Measurements from ENCODE around the gene EYA2. TPM values are rescaled to one million over a fixed set of nuclear protein-coding genes. Genes with fewer than 3 reads are reported as not detected.

EYA2 gene
- total RNA-seq, 4 donors from 2014 or later: 0.60 to 4.0 (median 0.99) TPM

GRCh38 chr20:47122560-47122959, 227.9 kb downstream of the EYA2 start:
- in situ Hi-C loops (cut with MboI; ENCODE audit: low sequenced_read_pairs in 4 of 4): no loop called here
- H3K4me1 ChIP-seq: peaks cover 4 to 16% of the 10 kb centered on the region in 2 donors

GRCh38 chr20:47124181-47124717, 229.6 kb downstream of the EYA2 start:
- intact Hi-C loops (cut with DNase I; ENCODE audit: low total_unique reads) (no loop called here), in situ Hi-C loops (cut with MboI; ENCODE audit: low sequenced_read_pairs in 4 of 4) (no loop called here)
- ATAC-seq: no peak
- peaks cover 5 to 18% of the 10 kb centered on the region in 2 donors for H3K4me1 ChIP-seq
- H3K36me3 ChIP-seq: no peaks in the 10 kb centered on the region
- peak in 1 of 2 donors; percentile 17 for DNase-seq
- H3K27ac ChIP-seq: peak overlapping the region; percentile 47 to 78 (median 62)
- TF ChIP-seq CTCF (IDR thresholded peaks at IDR 0.05 in 4 of 5, conservative IDR thresholded peaks at IDR 0.05 in 1 of 5) (no peak), POLR2A (IDR thresholded peaks at IDR 0.05) (no peak)
- no peak overlapping the region for H3K4me3 ChIP-seq
- no peaks in the 10 kb centered on the region for H3K27me3 ChIP-seq
- H3K9me3 ChIP-seq: no peaks in the 10 kb centered on the region

More at GRCh38 chr20:47122560-47122959, 227.9 kb downstream of the EYA2 start:
- TF ChIP-seq POLR2A (IDR thresholded peaks at IDR 0.05): no peak
- no peak for TF ChIP-seq CTCF (IDR thresholded peaks at IDR 0.05 in 4 of 5, conservative IDR thresholded peaks at IDR 0.05 in 1 of 5)
- DNase-seq (no peak), ATAC-seq (no peak)
- no peaks in the 10 kb centered on the region for H3K36me3 ChIP-seq
- H3K4me3 ChIP-seq: no peak overlapping the region
- H3K9me3 ChIP-seq: no peaks in the 10 kb centered on the region
- H3K27ac ChIP-seq: no peak overlapping the region
- intact Hi-C loops (cut with DNase I; ENCODE audit: low total_unique reads): no loop called here
- no peaks in the 10 kb centered on the region for H3K27me3 ChIP-seq

- no peaks in the 10 kb centered on the region for H3K36me3 ChIP-seq
- in situ Hi-C loops (cut with MboI; ENCODE audit: low sequenced_read_pairs in 4 of 4) (loop anchor here in 1 of 4 donors (25.0 kb wide), 1 partner anchor 363 kb away; no protein-coding TSS in a partner anchor), intact Hi-C loops (cut with DNase I; ENCODE audit: low total_unique reads) (no loop called here)
- no peak for ATAC-seq
- no peak for DNase-seq
- H3K4me3 ChIP-seq: no peak overlapping the region
- H3K4me1 ChIP-seq: peaks cover 5 to 18% of the 10 kb centered on the region in 2 donors
- H3K27ac ChIP-seq: peak overlapping the region; percentile 46 to 70 (median 60)
- H3K27me3 ChIP-seq: no peaks in the 10 kb centered on the region
- TF ChIP-seq CTCF (IDR thresholded peaks at IDR 0.05 in 4 of 5, conservative IDR thresholded peaks at IDR 0.05 in 1 of 5) (no peak), POLR2A (IDR thresholded peaks at IDR 0.05) (no peak)
- H3K9me3 ChIP-seq: no peaks in the 10 kb centered on the region
Observed at GRCh38 chr20:47125508-47125757, 230.8 kb downstream of the EYA2 start.

GRCh38 chr20:47125758-47126591, 231.3 kb downstream of the EYA2 start:
- Histone ChIP-seq H3K36me3 (no peaks in the 10 kb centered on the region), H3K4me3 (no peak overlapping the region), H3K9me3 (no peaks in the 10 kb centered on the region), H3K4me1 (peaks cover 5 to 18% of the 10 kb centered on the region in 2 donors), H3K27ac (peak overlapping the region; percentile 46 to 70 (median 60)), H3K27me3 (no peaks in the 10 kb centered on the region)
- DNase-seq (no peak), ATAC-seq (peak in 1 of 2 donors; percentile 26)
- no peak for TF ChIP-seq CTCF (IDR thresholded peaks at IDR 0.05 in 4 of 5, conservative IDR thresholded peaks at IDR 0.05 in 1 of 5)
- TF ChIP-seq POLR2A (IDR thresholded peaks at IDR 0.05): no peak
- intact Hi-C loops (cut with DNase I; ENCODE audit: low total_unique reads): no loop called here
- in situ Hi-C loops (cut with MboI; ENCODE audit: low sequenced_read_pairs in 4 of 4): loop anchor here in 1 of 4 donors (25.0 kb wide), 1 partner anchor 364 kb away; no protein-coding TSS in a partner anchor
